Posterior cingulate gyrus (tissue), 11 donors: ENCODE measurements around the gene CLDN24.

Experiments used
- DNase-seq, 10 donors: peaks; one replicate each; pipeline versions ENCODE4 v3.0.0 to v3.0.0-alpha.2; 2020 to 2021; ENCODE audit warnings: mixed read lengths in 3 of 10
- intact Hi-C: fragments of 100-400 bp; cut with DNase I; formaldehyde crosslinking; loops from one replicate; pipeline ENCODE4 v1.15.1; 2023

The CLDN24 gene

GRCh38 chr4:183322326-183322725 is at the start of gene CLDN24:
CLDN24 (minus strand) TSS chr4:183322426; CDS start chr4:183322426, 0 bp downstream.
- no peak for DNase-seq
- intact Hi-C loops: no loop called here

GRCh38 chr4:183370786-183371185 is 48.6 kb upstream of the CLDN24 start:
- peak in 1 of 10 donors; percentile 22 for DNase-seq
- intact Hi-C loops: no loop called here

- intact Hi-C loops: no loop called here
- DNase-seq: peak in 1 of 10 donors; percentile 39
Measured at GRCh38 chr4:183369073-183369472, 46.8 kb upstream of the CLDN24 start.

GRCh38 chr4:183366206-183366835 is 44.1 kb upstream of the CLDN24 start:
- intact Hi-C loops: no loop called here
- peak in 1 of 10 donors; percentile 41 for DNase-seq

- DNase-seq: peak in 1 of 10 donors; percentile 61
- intact Hi-C loops: no loop called here
Measured at GRCh38 chr4:183364025-183364424, 41.8 kb upstream of the CLDN24 start.

- intact Hi-C loops: no loop called here
- DNase-seq: peak in 1 of 10 donors; percentile 83
Measured at GRCh38 chr4:183362916-183363542, 40.8 kb upstream of the CLDN24 start.

GRCh38 chr4:183362036-183362435 is 39.8 kb upstream of the CLDN24 start:
- DNase-seq: no peak
- intact Hi-C loops: no loop called here

- intact Hi-C loops: no loop called here
- peak in 2 of 10 donors; percentile 22 to 83 for DNase-seq
Measured at GRCh38 chr4:183360161-183360919, 38.1 kb upstream of the CLDN24 start.

GRCh38 chr4:183358215-183358755 is 36.1 kb upstream of the CLDN24 start:
- DNase-seq: peak in 1 of 10 donors; percentile 52
- intact Hi-C loops: no loop called here

- intact Hi-C loops: no loop called here
- DNase-seq: peak in 1 of 10 donors; percentile 67
Measured at GRCh38 chr4:183356931-183357675, 34.9 kb upstream of the CLDN24 start.

- DNase-seq: peak in 1 of 10 donors; percentile 72
- intact Hi-C loops: no loop called here
Measured at GRCh38 chr4:183356173-183356830, 34.1 kb upstream of the CLDN24 start.

GRCh38 chr4:183355405-183355804 is 33.2 kb upstream of the CLDN24 start:
- intact Hi-C loops: no loop called here
- DNase-seq: no peak

GRCh38 chr4:183354219-183354618 is 32.0 kb upstream of the CLDN24 start:
- intact Hi-C loops: no loop called here
- no peak for DNase-seq

GRCh38 chr4:183353557-183353956 is 31.3 kb upstream of the CLDN24 start:
- peak in 1 of 10 donors; percentile 31 for DNase-seq
- intact Hi-C loops: no loop called here

GRCh38 chr4:183352546-183352945 is 30.3 kb upstream of the CLDN24 start:
- intact Hi-C loops: no loop called here
- peak in 1 of 10 donors; percentile 22 for DNase-seq

- DNase-seq: peak in 2 of 10 donors; percentile 13 to 77
- intact Hi-C loops: loop anchor here (2.0 kb wide), 1 partner anchor 44 kb away; no protein-coding TSS in a partner anchor
Measured at GRCh38 chr4:183350317-183351071, 28.3 kb upstream of the CLDN24 start.

- no peak for DNase-seq
- intact Hi-C loops: loop anchor here (2.0 kb wide), 1 partner anchor 43 kb away; no protein-coding TSS in a partner anchor
Measured at GRCh38 chr4:183349673-183350072, 27.4 kb upstream of the CLDN24 start.

- DNase-seq: peak in 2 of 10 donors; percentile 14 to 35
- intact Hi-C loops: no loop called here
Measured at GRCh38 chr4:183348706-183349659, 26.8 kb upstream of the CLDN24 start.
